Fibroblast of pulmonary artery (primary cell): Measurements from ENCODE around the gene PTPRN2.

Experiments used
- DNase-seq: peaks from one replicate; pipeline ENCODE4 v3.0.0-alpha.2; 2010; ENCODE audit warnings: low read depth
- H3K4me3 ChIP-seq: replicated peaks from 2 replicates; pipeline ENCODE4 v1.5.1; 2011; ENCODE audit warnings: low read depth, mild to moderate bottlenecking, control low read depth, low read length, moderate library complexity
- CTCF ChIP-seq: IDR thresholded peaks from 2 replicates; pipeline ENCODE4 v1.5.1; 2011; ENCODE audit warnings: mild to moderate bottlenecking, control low read depth, low read length, inconsistent platforms; ENCODE audit errors: missing control alignments

The PTPRN2 gene

GRCh38 chr7:158262284-158263109 is 325.1 kb downstream of the PTPRN2 start:
- no peak overlapping the region for H3K4me3 ChIP-seq
- TF ChIP-seq CTCF = no peak
- no peak for DNase-seq

- H3K4me3 ChIP-seq = no peak overlapping the region
- TF ChIP-seq CTCF = no peak
- DNase-seq = no peak
These were observed 326.0 kb downstream of the PTPRN2 start for GRCh38 chr7:158261362-158262235.

- no peak for TF ChIP-seq CTCF
- no peak for DNase-seq
These were observed 326.9 kb downstream of the PTPRN2 start for GRCh38 chr7:158260567-158261361.

GRCh38 chr7:158259671-158260418 is 327.8 kb downstream of the PTPRN2 start:
- TF ChIP-seq CTCF = no peak
- H3K4me3 ChIP-seq = no peak overlapping the region

More at GRCh38 chr7:158260567-158261361, 326.9 kb downstream of the PTPRN2 start:
- H3K4me3 ChIP-seq = no peak overlapping the region

GRCh38 chr7:158259141-158259540 is 328.5 kb downstream of the PTPRN2 start:
- TF ChIP-seq CTCF = no peak
- H3K4me3 ChIP-seq = no peak overlapping the region
- no peak for DNase-seq

More at GRCh38 chr7:158259671-158260418, 327.8 kb downstream of the PTPRN2 start:
- no peak for DNase-seq
